Stimulated activated CD8-positive, alpha-beta memory T cell treated with anti-CD3 and anti-CD28 coated beads, Interleukin-12 subunit alpha, Interleukin-12 subunit beta, amount 100 ng/mL, for 24 hours (primary cell): ENCODE results near the gene CYSLTR2.

Source experiments
- DNase-seq: peaks from one replicate; pipeline ENCODE4 v3.0.0-alpha.2; 2020; ENCODE audit errors: extremely low read depth

CYSLTR2 gene

GRCh38 chr13:48739386-48739964 is 85.7 kb downstream of the CYSLTR2 start:
- DNase-seq: no peak

- no peak for DNase-seq
Measured at GRCh38 chr13:48741377-48741776, 87.6 kb downstream of the CYSLTR2 start.

GRCh38 chr13:48746821-48747220 is 93.1 kb downstream of the CYSLTR2 start:
- DNase-seq: no peak

GRCh38 chr13:48748681-48749080 is 95.0 kb downstream of the CYSLTR2 start:
- no peak for DNase-seq

GRCh38 chr13:48749144-48749543 is 95.4 kb downstream of the CYSLTR2 start:
- DNase-seq: no peak

- DNase-seq: peak; percentile 56
Measured at GRCh38 chr13:48749699-48750473, 96.2 kb downstream of the CYSLTR2 start.

- DNase-seq: no peak
Measured at GRCh38 chr13:48750588-48751383, 97.1 kb downstream of the CYSLTR2 start.

GRCh38 chr13:48760626-48761025 is 106.9 kb downstream of the CYSLTR2 start:
- DNase-seq: no peak
